ENCODE data around the gene SUGCT. TPM values are rescaled to one million over a fixed set of nuclear protein-coding genes. Genes with fewer than 3 reads are reported as not detected.

Gene SUGCT
- total RNA-seq, 2 donors from 2014 or later: 3.3 to 15.2 TPM

DNA sequence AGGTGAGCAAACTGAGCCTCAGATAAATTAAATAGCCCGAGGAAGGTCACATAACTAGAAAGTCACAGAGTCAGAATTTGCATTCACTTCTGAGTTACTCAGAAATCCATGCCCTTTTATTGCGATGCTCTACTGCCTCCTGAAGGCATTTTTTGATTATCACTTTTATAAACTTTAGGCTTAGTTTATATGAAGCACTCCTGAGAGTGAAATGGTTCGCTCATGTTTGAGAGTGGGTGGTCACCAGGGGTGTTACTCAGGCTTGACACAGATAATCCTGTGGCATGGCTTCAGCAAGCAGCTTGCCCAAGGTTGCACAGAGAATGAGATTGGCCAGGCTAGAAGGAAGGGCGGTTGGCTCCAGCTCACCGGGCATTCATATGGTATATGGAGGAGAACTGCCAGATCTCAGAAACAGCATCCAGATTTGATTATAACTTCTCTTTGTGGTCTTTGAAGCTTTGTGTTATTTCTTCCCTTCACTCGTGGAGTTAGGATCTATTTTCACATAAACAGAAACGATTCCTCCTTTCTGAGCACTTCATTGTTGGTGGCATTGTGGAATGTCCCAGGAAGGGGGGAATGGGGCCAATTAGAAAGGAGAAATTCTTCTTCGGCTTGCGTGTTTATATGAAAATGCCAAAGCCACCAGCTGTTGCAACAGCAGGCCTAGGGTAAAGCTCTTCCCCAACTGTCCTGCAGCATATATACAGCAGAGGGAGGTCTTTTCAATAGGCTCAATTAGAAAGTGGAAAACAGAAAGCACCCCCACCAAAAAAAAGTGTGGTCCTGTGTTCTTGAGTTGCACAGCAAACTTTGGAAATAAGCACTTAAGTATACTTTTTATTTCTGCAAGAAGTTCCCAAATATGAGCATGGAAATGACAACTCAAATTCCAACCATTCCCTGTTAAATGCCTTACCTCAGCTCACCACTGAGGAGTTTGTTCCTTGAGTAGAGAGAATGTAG, 628.8 kb downstream of the SUGCT start:
- H3K36me3 ChIP-seq: no peaks in the 10 kb centered on the region
- peak overlapping the region in 1 of 2 donors; percentile 65 for H3K27ac ChIP-seq
- H3K9me3 ChIP-seq: no peaks in the 10 kb centered on the region
- TF ChIP-seq, protein P1, sequence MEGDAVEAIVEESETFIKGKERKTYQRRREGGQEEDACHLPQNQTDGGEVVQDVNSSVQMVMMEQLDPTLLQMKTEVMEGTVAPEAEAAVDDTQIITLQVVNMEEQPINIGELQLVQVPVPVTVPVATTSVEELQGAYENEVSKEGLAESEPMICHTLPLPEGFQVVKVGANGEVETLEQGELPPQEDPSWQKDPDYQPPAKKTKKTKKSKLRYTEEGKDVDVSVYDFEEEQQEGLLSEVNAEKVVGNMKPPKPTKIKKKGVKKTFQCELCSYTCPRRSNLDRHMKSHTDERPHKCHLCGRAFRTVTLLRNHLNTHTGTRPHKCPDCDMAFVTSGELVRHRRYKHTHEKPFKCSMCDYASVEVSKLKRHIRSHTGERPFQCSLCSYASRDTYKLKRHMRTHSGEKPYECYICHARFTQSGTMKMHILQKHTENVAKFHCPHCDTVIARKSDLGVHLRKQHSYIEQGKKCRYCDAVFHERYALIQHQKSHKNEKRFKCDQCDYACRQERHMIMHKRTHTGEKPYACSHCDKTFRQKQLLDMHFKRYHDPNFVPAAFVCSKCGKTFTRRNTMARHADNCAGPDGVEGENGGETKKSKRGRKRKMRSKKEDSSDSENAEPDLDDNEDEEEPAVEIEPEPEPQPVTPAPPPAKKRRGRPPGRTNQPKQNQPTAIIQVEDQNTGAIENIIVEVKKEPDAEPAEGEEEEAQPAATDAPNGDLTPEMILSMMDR (IDR thresholded peaks at IDR 0.05): no peak
- peaks cover 3 to 39% of the 10 kb centered on the region in 2 donors for H3K4me1 ChIP-seq (ENCODE audit: control insufficient read depth in 1 of 2, low read depth in 2 of 2)
- peak overlapping the region; percentile 57 for H3K4me3 ChIP-seq
- DNase-seq (ENCODE audit: low spot score) (no peak), ATAC-seq (ENCODE audit: insufficient number of reproducible peaks, low FRiP score, low read depth) (no peak)
- no peaks in the 10 kb centered on the region for H3K27me3 ChIP-seq (replicated peaks; ENCODE audit: insufficient read depth)

DNA sequence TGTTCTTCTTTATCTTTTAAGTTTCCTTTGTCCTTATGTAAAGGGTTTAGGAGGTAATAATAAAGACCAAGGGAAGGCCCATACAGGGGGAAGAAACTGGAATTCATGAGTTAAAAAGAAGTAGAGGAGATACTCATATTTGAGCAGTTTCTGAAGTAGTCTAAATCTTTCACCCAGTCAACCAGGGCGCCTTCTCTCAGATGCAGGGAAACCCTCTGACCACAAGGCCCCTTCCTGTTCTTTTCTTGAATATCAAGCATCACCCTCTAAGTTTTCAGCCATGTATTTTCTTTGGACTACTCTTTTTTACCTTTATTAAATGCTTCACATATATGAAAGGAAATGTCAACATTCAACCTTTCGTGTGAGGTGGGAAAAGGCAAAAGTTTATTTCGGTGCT, 630.8 kb downstream of the SUGCT start:
- no peak overlapping the region for H3K27ac ChIP-seq
- DNase-seq (ENCODE audit: low spot score) (no peak), ATAC-seq (ENCODE audit: insufficient number of reproducible peaks, low FRiP score, low read depth) (no peak)
- H3K27me3 ChIP-seq (replicated peaks; ENCODE audit: insufficient read depth): no peaks in the 10 kb centered on the region
- TF ChIP-seq, protein P1 (IDR thresholded peaks at IDR 0.05): no peak
- H3K36me3 ChIP-seq: no peaks in the 10 kb centered on the region
- no peaks in the 10 kb centered on the region for H3K9me3 ChIP-seq
- H3K4me1 ChIP-seq (ENCODE audit: control insufficient read depth in 1 of 2, low read depth in 2 of 2): peaks cover 3 to 38% of the 10 kb centered on the region in 2 donors
- H3K4me3 ChIP-seq: no peak overlapping the region

DNA sequence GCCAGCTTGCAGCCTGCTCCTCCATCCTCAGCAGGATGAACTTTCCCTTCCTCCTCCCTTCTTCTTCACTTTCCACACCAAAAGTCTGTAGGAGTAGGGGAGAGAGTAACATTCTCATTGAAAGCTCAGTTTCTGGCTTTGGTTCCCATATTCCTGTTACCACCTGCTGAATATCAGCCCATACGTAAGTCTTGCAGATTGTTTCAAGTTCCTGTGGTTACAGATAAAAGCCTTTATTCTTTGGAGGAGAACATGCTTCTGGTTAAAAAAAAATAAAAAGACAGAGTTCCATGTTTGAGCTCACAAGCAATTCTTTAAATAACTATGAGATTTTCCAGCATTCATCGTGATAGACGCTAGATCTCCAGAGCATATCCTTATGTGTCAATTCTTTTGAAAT, 637.3 kb downstream of the SUGCT start:
- Histone ChIP-seq H3K27ac (no peak overlapping the region), H3K9me3 (no peaks in the 10 kb centered on the region), H3K36me3 (no peaks in the 10 kb centered on the region), H3K27me3 (replicated peaks; ENCODE audit: insufficient read depth) (no peaks in the 10 kb centered on the region), H3K4me3 (no peak overlapping the region), H3K4me1 (ENCODE audit: control insufficient read depth in 1 of 2, low read depth in 2 of 2) (peaks cover 5% of the 10 kb centered on the region in 2 donors)
- no peak for DNase-seq (ENCODE audit: low spot score)
- TF ChIP-seq, protein P1 (IDR thresholded peaks at IDR 0.05): no peak
- ATAC-seq (ENCODE audit: insufficient number of reproducible peaks, low FRiP score, low read depth): no peak

DNA sequence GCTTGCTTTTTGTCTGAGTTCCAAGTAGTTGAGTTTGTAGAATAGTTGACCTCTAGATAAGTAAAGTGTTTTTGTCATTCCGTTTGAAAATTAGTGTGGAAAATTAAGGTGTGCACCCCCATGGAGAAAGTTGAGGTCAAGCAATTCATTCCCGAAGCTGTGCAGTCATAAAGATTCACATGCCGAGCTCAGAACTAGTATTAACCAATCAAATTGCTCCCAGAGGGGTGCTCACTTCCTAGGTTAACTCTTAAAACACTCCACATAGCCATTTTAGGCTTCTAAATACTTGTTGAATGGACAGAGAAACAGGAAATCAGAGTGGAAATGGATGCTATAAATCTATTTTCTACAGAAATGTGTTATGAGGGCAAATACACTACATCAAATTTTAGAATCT, 638.9 kb downstream of the SUGCT start:
- H3K4me1 ChIP-seq (ENCODE audit: control insufficient read depth in 1 of 2, low read depth in 2 of 2): peaks cover 5% of the 10 kb centered on the region in 2 donors
- no peaks in the 10 kb centered on the region for H3K27me3 ChIP-seq (replicated peaks; ENCODE audit: insufficient read depth)
- no peaks in the 10 kb centered on the region for H3K36me3 ChIP-seq
- DNase-seq (ENCODE audit: low spot score) (no peak), ATAC-seq (ENCODE audit: insufficient number of reproducible peaks, low FRiP score, low read depth) (no peak)
- no peak overlapping the region for H3K27ac ChIP-seq
- H3K9me3 ChIP-seq: no peaks in the 10 kb centered on the region
- TF ChIP-seq, protein P1 (IDR thresholded peaks at IDR 0.05): no peak
- no peak overlapping the region for H3K4me3 ChIP-seq

DNA sequence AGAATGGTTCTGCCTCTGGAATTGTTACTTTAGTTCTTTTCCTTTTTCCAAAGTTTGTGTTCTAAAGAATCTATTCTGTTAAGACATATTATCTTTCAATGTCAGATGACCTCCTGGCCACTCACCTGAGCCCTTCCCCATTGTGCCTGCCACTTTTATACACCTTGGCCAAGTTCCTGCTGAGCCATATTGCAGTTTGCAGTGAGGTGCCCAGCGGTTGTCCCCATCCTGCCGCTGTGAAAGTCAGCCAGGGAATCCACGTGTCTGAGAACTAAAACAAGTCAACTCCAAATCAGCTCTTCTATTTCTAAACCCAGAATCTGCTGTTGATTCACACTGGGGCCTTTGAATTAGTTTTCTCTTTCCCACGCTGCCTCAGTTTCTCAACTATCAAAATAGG, 641.1 kb downstream of the SUGCT start:
- no peaks in the 10 kb centered on the region for H3K27me3 ChIP-seq (replicated peaks; ENCODE audit: insufficient read depth)
- H3K4me1 ChIP-seq (ENCODE audit: control insufficient read depth in 1 of 2, low read depth in 2 of 2): peaks cover 12 to 23% of the 10 kb centered on the region in 2 donors

More for the DNA sequence above, 641.1 kb downstream of the SUGCT start:
- TF ChIP-seq, protein P1 (IDR thresholded peaks at IDR 0.05): no peak
- H3K27ac ChIP-seq: peak overlapping the region in 1 of 2 donors; percentile 12
- H3K4me3 ChIP-seq: no peak overlapping the region
- ATAC-seq (ENCODE audit: insufficient number of reproducible peaks, low FRiP score, low read depth): no peak
- H3K9me3 ChIP-seq: no peaks in the 10 kb centered on the region
- H3K36me3 ChIP-seq: no peaks in the 10 kb centered on the region
- no peak for DNase-seq (ENCODE audit: low spot score)

Measured in thoracic aorta (tissue), 2 donors.